Stimulated activated CD4-positive, alpha-beta T cell treated with anti-CD3 and anti-CD28 coated beads, Interleukin-2, amount 100 ng/mL, for 4 hours (primary cell): Measurements from ENCODE around the gene ROPN1L.
"Not testable (repeated sequence)": the region's sequence is repeated elsewhere in the genome, so short reads cannot be mapped to it uniquely, and the experiment has no call there.

ENCODE experiments used
- DNase-seq: peaks from one replicate; pipeline ENCODE4 v3.0.0-alpha.2; 2020; ENCODE audit warnings: low read depth

The ROPN1L gene

GRCh38 chr5:10502130-10502529, 60.5 kb downstream of the ROPN1L start:
- DNase-seq = no peak

- DNase-seq = no peak
Measured at GRCh38 chr5:10502578-10502977, 60.9 kb downstream of the ROPN1L start.

- DNase-seq = no peak
Measured at GRCh38 chr5:10503321-10503720, 61.6 kb downstream of the ROPN1L start.

- DNase-seq = no peak
Measured at GRCh38 chr5:10503997-10504793, 62.5 kb downstream of the ROPN1L start.

- no peak for DNase-seq
Measured at GRCh38 chr5:10505517-10506095, 63.9 kb downstream of the ROPN1L start.

- no peak for DNase-seq
Measured at GRCh38 chr5:10506535-10506934, 64.9 kb downstream of the ROPN1L start.

GRCh38 chr5:10507575-10508096, 66.0 kb downstream of the ROPN1L start:
- DNase-seq = no peak

GRCh38 chr5:10509575-10509974, 67.9 kb downstream of the ROPN1L start:
- DNase-seq = no peak

GRCh38 chr5:10511741-10512640, 70.3 kb downstream of the ROPN1L start:
- DNase-seq = no peak

GRCh38 chr5:10513501-10514442, 72.1 kb downstream of the ROPN1L start:
- no peak for DNase-seq

GRCh38 chr5:10514572-10514971, 72.9 kb downstream of the ROPN1L start:
- DNase-seq = not testable (repeated sequence)
